G401.6 (cell line): Measurements from ENCODE around the gene MIEN1.

Source experiments
- FAIRE-seq: peaks from 2 replicates; lab custom pipeline; 2012; peaks lifted over from hg19 to GRCh38; lab: Jason Lieb, UNC

The MIEN1 gene

GRCh38 chr17:39696731-39697130, 33.6 kb downstream of the MIEN1 start:
- no peak for FAIRE-seq

- FAIRE-seq, result no peak
Measured at GRCh38 chr17:39695089-39695474, 35.2 kb downstream of the MIEN1 start.

GRCh38 chr17:39694593-39694992, 35.7 kb downstream of the MIEN1 start:
- FAIRE-seq, result no peak

- no peak for FAIRE-seq
Measured at GRCh38 chr17:39688945-39689344, 41.4 kb downstream of the MIEN1 start.

GRCh38 chr17:39688475-39688835, 41.9 kb downstream of the MIEN1 start:
- no peak for FAIRE-seq

GRCh38 chr17:39687546-39688474, 42.5 kb downstream of the MIEN1 start, which contains the start of gene PGAP3:
Gene PGAP3 (minus strand): TSS chr17:39688057. CDS start chr17:39688014, 43 bp downstream.
- FAIRE-seq, result peak; percentile 89

- FAIRE-seq, result no peak
Measured at GRCh38 chr17:39687101-39687545, 43.2 kb downstream of the MIEN1 start.

- no peak for FAIRE-seq
Measured at GRCh38 chr17:39684369-39685192, 45.8 kb downstream of the MIEN1 start.

- FAIRE-seq, result no peak
Measured at GRCh38 chr17:39683295-39683939, 46.9 kb downstream of the MIEN1 start.

- no peak for FAIRE-seq
Measured at GRCh38 chr17:39679521-39680192, 50.7 kb downstream of the MIEN1 start.
